Stimulated activated CD8-positive, alpha-beta memory T cell treated with anti-CD3 and anti-CD28 coated beads, Interleukin-12 subunit alpha, Interleukin-12 subunit beta, amount 100 ng/mL, for 24 hours (primary cell): ENCODE results near the gene ZFR.
"Not testable (repeated sequence)": the region's sequence is repeated elsewhere in the genome, so short reads cannot be mapped to it uniquely, and the experiment has no call there.

ENCODE experiments used
- DNase-seq: peaks from one replicate; pipeline ENCODE4 v3.0.0-alpha.2; 2020; ENCODE audit errors: extremely low read depth

ZFR gene

DNA sequence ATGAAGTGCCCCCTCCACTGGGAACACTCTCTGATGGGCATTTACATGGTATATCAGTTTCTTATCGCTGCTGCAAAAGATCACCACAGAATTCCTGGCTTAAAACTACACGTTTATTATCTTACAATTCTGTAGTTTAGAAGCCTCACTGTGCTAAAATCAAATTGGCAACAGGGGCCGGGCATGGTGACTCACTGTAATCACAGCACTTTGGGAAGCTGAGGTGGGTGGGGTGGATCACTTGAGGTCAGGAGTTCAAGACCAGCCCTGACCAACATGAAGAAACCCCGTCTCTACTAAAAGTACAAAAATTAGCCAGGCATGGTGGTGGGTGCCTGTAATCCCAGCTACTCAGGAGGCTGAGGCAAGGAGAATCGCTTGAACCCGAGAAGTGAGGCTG, 7.8 kb upstream of the ZFR start:
- DNase-seq, result not testable (repeated sequence)

DNA sequence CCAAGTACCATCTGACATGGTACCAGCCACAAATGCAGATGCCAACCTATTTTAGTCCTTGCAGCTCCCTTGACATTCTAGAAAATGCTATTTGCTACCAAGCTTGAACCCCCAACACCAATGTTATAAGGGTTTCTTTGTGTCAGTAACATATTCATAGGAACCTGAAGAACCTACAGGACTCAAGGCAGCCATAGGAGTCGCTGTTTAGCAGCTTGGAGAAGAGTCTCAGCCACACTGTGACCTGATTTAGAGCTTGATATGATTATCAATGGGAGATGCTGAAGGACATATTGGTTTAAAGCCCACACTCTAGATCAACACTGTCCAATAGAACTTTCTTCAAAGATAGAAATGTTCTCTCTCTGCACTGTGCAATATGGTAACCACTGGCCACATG, 6.4 kb upstream of the ZFR start:
- DNase-seq, result no peak

DNA sequence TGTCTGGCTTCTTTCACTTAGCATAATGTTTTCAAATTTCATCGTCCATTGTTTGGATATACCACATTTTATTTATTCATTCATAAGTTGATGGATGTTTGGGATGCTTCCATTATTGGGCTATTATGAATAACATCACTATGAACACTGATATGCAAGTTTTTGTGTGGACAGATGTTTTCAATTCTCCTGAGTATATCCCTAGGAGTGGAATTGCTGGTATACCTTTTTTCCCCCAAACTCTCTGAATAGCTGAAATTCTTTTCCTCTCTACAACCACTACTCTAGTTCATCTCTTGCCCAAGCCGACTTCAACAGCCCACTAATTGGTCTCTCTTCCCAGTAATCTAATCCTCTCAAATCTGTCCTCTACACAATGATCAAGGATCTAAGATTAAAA, 4.7 kb upstream of the ZFR start:
- DNase-seq, result no peak

GRCh38 chr5:32446630-32447029, 2.1 kb upstream of the ZFR start:
- no peak for DNase-seq

DNA sequence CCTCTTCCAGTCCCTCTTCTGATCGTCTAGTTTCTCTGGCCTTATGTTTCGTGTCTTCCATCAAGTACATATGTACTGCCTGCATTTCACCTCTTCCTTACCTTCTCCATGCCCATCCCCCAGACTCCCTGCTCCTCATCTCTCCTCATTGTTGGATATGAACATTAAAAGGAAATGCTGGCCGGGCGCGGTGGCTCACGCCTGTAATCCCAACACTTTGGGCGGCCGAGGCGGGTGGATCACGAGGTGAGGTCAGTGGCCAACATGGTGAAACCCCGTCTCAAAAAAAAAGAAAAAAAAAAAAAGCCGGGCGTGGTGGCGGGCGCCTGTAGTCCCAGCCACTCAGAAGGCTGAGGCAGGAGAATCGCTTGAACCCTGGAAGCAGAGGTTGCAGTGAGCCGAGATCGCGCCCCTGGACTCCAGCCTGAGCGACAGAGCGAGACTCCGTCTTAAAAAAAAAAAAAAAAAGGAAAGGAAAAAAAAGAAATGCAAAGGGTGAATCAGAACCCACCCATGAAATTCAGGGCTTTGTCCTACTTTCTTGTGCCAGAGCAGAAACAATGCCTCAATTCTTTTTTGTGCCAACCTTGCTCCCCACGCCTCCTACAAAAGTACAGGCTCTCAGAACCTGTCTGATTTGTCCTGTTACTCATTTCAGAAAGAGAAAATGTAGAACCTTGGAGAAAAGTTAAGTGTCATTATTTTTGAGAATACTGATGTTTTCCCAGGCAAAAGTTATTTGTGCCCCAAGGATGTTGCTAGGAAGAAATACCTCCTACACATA, 1.5 kb upstream of the ZFR start:
- DNase-seq, result no peak

DNA sequence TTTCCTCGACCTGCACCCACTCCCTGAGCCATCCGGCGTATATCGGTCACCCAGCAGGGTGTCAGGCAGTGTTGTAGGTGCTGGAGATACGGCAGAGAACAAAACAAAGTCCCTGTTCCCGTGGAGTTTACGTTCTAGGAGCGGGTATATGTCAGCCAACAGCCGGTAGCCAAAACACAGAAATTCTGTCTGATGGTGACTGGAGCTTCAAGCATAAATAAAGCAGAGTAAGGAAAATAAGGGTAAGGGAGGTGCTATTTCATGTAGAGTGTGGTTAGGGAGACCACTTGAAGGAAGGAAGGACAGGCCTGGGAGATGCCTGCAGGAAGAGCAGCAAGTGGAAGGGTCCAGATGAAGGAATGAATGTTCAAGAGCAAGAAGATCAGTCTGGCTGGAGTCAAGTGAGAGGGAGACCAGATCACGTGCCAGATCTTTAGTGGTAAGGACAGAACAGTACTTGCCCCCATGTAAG, 783 bp upstream of the ZFR start:
- no peak for DNase-seq

DNA sequence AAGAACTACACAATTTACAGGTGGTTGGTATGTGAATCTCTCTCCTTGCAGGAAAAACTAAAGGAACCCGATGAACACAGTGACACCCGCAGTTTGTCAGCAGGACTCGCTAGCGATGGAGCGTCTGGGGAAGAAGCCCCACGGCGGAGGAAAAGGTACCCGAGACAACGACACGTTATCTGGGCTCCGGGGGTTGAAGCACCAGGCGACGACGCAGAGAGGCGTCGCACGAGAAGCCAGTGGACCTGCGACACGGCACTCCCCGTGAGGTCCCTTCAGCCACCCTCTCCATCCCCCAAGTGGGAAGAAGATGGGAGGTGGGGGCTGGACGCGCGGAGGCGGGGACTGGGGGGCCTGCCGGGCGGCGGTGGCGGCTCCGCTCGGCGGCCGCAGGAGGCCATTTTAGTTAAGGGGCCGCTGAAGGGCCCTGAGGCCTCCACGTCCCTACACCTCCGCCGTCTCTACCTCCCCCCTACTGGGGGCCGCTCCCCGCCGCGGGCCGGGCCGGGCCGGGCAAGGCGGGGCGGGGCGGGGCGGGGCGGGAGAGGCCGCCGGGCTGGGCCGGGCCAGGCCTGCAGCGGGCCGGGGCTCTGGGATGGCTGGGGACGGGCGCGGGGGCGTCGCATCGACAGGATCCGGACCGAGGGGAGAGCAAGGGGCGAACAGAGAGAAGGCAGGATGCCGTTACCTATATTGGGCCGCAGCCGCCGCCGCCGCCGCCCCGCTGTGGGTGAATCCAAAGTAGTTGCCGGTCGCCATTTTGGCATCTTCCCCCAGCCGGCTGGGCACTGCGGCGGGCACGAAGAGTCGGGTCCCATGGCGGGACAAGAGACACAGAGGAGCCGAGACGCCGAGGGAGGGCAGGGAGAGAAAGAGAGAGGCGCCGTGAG, 754 bp downstream of the ZFR start:
- no peak for DNase-seq

DNA sequence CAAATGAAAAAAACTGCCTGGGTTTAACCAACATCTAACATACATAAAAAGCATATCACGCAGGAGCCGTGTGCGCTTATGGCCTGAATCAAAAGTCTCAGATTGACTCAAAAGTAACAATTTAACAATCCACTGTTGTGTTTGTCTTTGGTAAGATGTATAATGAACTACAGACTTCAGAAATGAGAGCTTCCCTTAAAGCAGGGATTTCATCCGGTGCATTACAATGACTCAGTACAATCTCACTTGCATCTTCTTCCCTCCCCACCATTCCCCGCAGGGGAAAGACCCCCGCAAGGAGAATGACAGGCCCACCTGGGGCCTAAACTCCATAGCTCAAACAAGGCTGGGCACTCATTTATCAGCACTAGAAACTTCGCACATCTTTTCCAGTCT, 1.4 kb downstream of the ZFR start:
- no peak for DNase-seq

- no peak for DNase-seq
Measured at GRCh38 chr5:32439086-32439642, 5.4 kb downstream of the ZFR start.

DNA sequence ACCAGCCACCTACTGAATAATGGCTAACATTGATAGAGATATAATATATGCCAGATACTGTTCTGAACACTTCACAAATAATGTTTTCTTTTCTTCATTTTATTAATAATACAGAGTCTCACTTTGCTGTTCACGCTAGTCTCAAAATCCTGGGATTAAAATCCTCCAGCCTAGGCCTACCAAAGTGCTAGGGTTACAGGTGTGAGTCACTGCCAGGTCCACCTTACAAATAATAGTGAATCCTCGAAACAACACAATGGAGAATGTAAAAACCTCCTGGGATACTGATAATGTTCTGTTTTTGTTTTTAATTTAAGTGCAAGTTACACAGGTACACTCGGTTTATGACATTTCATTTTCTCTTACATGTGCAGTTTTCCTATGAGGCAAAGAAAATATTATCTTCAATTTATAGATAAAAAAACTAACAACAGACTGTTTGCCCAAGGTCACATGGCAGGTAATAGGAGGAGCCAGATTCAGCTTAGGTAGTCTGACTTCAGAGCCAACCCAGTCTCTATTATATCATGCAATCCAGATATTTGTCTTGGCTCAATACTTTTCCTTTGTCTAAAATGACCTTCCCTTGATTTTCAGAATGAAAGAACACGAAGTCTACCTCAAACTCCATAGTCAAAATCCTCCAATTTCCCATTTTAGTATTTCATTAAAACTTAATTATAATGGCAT, 7.8 kb downstream of the ZFR start:
- no peak for DNase-seq

DNA sequence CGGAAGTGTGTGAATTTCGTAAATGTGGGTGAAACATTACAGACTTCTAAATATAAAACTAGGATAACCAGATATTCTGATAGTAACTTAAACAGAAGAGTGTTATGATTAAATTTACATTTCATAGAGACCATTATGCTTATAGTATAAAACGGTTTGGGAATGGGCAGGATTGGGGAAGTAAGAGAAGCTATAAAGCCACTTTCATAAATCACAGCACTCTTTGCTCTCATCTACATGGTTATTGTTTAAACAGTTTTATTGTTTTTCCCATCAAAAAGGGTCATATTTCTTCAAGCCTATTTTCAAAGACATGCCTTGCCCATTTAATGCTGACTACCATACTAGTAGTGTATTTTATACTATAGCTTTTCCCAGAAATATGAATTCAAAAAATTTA, 9.2 kb downstream of the ZFR start:
- DNase-seq, result no peak

DNA sequence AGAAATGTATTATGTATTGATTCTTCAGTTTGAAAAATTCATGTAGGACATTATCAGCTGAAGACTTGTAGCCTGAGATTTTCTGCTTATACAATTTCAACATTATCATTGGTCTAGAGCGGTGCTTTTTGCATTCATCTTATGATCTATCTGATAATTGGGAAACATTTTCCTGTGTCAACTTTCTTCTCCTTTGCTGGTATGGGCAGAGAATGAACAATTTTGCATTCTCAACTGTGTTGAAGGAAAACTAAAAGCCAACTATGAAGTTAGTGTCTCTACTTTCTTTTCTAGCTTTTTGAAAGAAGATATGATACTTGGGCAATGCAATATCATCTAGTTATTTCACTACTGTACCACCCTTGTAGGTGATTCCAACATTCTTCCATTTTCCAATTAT, 10.3 kb downstream of the ZFR start:
- no peak for DNase-seq

- no peak for DNase-seq
Measured at GRCh38 chr5:32432633-32433032, 11.9 kb downstream of the ZFR start.

GRCh38 chr5:32430825-32431224, 13.7 kb downstream of the ZFR start:
- not testable (repeated sequence) for DNase-seq

GRCh38 chr5:32428426-32428825, 16.1 kb downstream of the ZFR start:
- no peak for DNase-seq

GRCh38 chr5:32426440-32427151, 17.9 kb downstream of the ZFR start:
- DNase-seq, result no peak

GRCh38 chr5:32422697-32423096, 21.8 kb downstream of the ZFR start:
- no peak for DNase-seq

DNA sequence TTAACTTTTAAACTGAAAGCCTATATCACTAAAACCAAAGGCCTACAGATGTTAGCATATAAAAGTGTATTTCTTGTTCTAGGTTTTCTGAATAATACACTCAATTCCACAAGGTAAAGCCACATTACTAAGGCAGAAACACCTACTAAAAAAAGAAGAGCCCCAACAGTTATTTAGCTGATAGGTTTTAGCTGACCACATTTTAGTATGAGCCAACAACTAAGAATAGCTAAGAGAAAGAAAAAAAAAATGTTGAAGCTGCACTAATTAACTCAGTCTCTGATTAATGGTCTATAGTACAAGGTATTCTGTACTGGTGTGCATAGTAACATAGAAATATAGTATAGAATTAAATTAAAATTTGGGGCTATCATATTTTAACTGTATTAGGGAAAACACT, 23.5 kb downstream of the ZFR start:
- no peak for DNase-seq

GRCh38 chr5:32420506-32420905, 24.0 kb downstream of the ZFR start:
- DNase-seq, result no peak

DNA sequence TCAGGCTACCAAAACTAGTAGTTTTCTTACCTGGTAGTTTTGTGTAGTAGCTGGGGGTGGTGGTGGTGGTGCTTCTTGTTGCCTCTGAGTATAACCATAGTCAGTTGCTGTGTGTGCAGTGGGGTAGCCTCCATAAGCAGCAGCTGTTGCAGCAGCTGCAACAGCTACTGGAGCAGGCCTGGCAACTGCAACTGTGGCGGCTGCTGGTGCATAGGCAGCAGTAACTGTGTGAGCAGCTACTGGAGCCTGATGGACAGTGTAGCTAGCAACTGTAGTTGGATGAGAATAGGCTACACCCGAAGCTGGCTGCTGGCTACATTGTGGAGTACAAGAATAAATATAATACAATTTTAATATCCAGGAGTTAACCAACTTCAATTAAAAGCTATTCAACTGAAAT, 24.7 kb downstream of the ZFR start:
- DNase-seq, result no peak

GRCh38 chr5:32413466-32414263, 30.9 kb downstream of the ZFR start:
- no peak for DNase-seq
